Measurements from ENCODE around the gene BUD31.
A peak's percentile ranks its signal among the peaks of the same experiment; 100 is the strongest.
"Not testable (repeated sequence)": the region's sequence is repeated elsewhere in the genome, so short reads cannot be mapped to it uniquely, and the experiment has no call there.

Gene BUD31

GRCh38 chr7:99408379-99409191 is at the start of gene BUD31, which contains the start of gene PDAP1:
BUD31 (plus strand) TSS chr7:99408969; CDS start chr7:99411093, 2,124 bp downstream.
PDAP1 (minus strand) TSS chr7:99408597; CDS start chr7:99408548, 49 bp downstream.
- peak; percentile 94 for DNase-seq

GRCh38 chr7:99359465-99360154 is 49.2 kb upstream of the BUD31 start:
- DNase-seq: no peak

- DNase-seq: no peak
These were observed 46.0 kb upstream of the BUD31 start for GRCh38 chr7:99362801-99363200.

GRCh38 chr7:99363286-99363685 is 45.5 kb upstream of the BUD31 start:
- DNase-seq: no peak

- no peak for DNase-seq
These were observed 43.2 kb upstream of the BUD31 start for GRCh38 chr7:99365318-99366141.

GRCh38 chr7:99366646-99367045 is 42.1 kb upstream of the BUD31 start:
- DNase-seq: no peak

- DNase-seq: no peak
These were observed 39.9 kb upstream of the BUD31 start for GRCh38 chr7:99368750-99369389.

GRCh38 chr7:99369767-99370391 is 38.9 kb upstream of the BUD31 start:
- no peak for DNase-seq

GRCh38 chr7:99371376-99371920 is 37.3 kb upstream of the BUD31 start:
- DNase-seq: no peak

GRCh38 chr7:99372275-99373090 is 36.3 kb upstream of the BUD31 start:
- DNase-seq: no peak

- DNase-seq: no peak
These were observed 35.4 kb upstream of the BUD31 start for GRCh38 chr7:99373091-99374066.

GRCh38 chr7:99374111-99375064 is 34.4 kb upstream of the BUD31 start, which contains the start of gene ARPC1B:
ARPC1B (plus strand) TSS chr7:99374730; CDS start chr7:99385715, 10,985 bp downstream.
- DNase-seq: no peak

GRCh38 chr7:99375070-99375807 is 33.5 kb upstream of the BUD31 start:
- no peak for DNase-seq

- no peak for DNase-seq
These were observed 29.7 kb upstream of the BUD31 start for GRCh38 chr7:99379043-99379577.

GRCh38 chr7:99379693-99380031 is 29.1 kb upstream of the BUD31 start:
- not testable (repeated sequence) for DNase-seq

- DNase-seq: no peak
These were observed 28.5 kb upstream of the BUD31 start for GRCh38 chr7:99380032-99380822.
